ENCODE results near the gene KAZN.

Gene KAZN

DNA sequence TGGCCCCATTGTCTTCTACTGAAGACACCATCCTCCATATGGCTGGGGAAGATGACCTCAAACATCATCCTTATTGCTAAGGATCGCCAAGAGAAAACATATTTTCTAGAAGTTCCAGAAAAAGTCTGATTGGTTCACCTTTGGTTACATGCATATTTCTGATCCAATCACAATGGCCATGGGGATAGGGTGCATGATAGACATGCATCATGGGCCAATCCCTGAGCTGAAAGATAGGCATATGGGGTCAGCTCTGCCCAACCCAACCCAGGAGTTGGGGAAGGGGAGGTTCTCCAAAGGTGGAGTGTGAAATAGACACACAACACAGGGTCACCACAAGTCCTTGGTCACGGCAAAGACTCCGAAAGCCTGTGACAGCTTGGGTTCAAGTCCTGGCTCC is 278.7 kb downstream of the KAZN start:
- POLR2A ChIA-PET: no interaction called here
- Histone ChIP-seq H3K9me3 (ENCODE audit: control insufficient read depth, insufficient read depth, low read depth, low read length) (no peaks in the 10 kb centered on the region), H3K4me1 (ENCODE audit: control insufficient read depth, insufficient read depth, low read length) (no peaks in the 10 kb centered on the region), H3K36me3 (ENCODE audit: control insufficient read depth in 2 of 2, insufficient read depth in 1 of 2, low read length in 2 of 2) (no peaks in the 10 kb centered on the region), H3K27ac (ENCODE audit: extremely low read depth, low read depth, low read length) (no peak overlapping the region), H3K4me3 (ENCODE audit: low read depth, low read length) (no peak overlapping the region)
- CTCF ChIA-PET: interaction anchor here (0.6 to 0.7 kb wide), 2 partner anchors 59 to 171 kb away, joined by 3 read pairs; no protein-coding TSS in a partner anchor
- TF ChIP-seq ZNF596 (tag by site-specific recombination; IDR thresholded peaks at IDR 0.05) (no peak), ZSCAN23 (tag by site-specific recombination; IDR thresholded peaks at IDR 0.05) (no peak), ZNF560 (tag by site-specific recombination; IDR thresholded peaks at IDR 0.05; ENCODE audit: borderline replicate concordance) (no peak), OSR2 (tag by site-specific recombination; IDR thresholded peaks at IDR 0.05) (no peak), ZNF660 (tag by site-specific recombination; IDR thresholded peaks at IDR 0.05) (no peak), ZSCAN16 (tag by site-specific recombination; IDR thresholded peaks at IDR 0.05) (no peak), ZNF274 (IDR thresholded peaks at IDR 0.05; ENCODE audit: low read length) (no peak), ZNF274 (tag by site-specific recombination; IDR thresholded peaks at IDR 0.05; ENCODE audit: borderline replicate concordance) (no peak), ZNF585B (tag by site-specific recombination; IDR thresholded peaks at IDR 0.05) (no peak), ZNF24 (tag by site-specific recombination; IDR thresholded peaks at IDR 0.05) (no peak)
- TF ChIP-seq, protein P1, sequence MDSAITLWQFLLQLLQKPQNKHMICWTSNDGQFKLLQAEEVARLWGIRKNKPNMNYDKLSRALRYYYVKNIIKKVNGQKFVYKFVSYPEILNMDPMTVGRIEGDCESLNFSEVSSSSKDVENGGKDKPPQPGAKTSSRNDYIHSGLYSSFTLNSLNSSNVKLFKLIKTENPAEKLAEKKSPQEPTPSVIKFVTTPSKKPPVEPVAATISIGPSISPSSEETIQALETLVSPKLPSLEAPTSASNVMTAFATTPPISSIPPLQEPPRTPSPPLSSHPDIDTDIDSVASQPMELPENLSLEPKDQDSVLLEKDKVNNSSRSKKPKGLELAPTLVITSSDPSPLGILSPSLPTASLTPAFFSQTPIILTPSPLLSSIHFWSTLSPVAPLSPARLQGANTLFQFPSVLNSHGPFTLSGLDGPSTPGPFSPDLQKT (IDR thresholded peaks at IDR 0.05; ENCODE audit: borderline replicate concordance, low read depth, low read length): no peak
- TF ChIP-seq, protein P2, sequence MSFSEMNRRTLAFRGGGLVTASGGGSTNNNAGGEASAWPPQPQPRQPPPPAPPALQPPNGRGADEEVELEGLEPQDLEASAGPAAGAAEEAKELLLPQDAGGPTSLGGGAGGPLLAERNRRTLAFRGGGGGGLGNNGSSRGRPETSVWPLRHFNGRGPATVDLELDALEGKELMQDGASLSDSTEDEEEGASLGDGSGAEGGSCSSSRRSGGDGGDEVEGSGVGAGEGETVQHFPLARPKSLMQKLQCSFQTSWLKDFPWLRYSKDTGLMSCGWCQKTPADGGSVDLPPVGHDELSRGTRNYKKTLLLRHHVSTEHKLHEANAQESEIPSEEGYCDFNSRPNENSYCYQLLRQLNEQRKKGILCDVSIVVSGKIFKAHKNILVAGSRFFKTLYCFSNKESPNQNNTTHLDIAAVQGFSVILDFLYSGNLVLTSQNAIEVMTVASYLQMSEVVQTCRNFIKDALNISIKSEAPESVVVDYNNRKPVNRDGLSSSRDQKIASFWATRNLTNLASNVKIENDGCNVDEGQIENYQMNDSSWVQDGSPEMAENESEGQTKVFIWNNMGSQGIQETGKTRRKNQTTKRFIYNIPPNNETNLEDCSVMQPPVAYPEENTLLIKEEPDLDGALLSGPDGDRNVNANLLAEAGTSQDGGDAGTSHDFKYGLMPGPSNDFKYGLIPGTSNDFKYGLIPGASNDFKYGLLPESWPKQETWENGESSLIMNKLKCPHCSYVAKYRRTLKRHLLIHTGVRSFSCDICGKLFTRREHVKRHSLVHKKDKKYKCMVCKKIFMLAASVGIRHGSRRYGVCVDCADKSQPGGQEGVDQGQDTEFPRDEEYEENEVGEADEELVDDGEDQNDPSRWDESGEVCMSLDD (tag by site-specific recombination; IDR thresholded peaks at IDR 0.05): no peak

DNA sequence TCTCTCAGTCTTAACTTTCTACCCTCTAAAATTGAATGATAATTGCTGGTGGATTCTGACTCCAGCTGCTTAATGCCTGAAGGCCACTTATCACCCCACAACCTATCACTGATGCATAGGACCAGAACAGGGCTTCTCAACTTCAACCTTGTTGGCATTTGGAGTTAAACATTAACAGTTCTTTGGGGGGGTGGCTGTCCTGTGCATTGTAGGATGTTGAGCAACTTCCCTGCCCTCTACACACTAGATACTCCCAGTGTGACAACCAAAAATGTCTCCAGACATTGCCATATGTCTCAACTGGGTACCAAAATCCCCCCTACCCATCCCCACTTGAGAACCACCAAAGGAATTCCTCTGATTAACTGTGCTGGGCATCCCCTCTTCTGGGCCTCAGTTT is 279.6 kb downstream of the KAZN start:
- TF ChIP-seq ZNF433 (tag by site-specific recombination; IDR thresholded peaks at IDR 0.05; ENCODE audit: low read depth) (no peak), ZNF202 (tag by site-specific recombination; IDR thresholded peaks at IDR 0.05; ENCODE audit: borderline replicate concordance) (no peak), ZNF335 (tag by site-specific recombination; conservative IDR thresholded peaks at IDR 0.05) (no peak)
- TF ChIP-seq, protein P3, sequence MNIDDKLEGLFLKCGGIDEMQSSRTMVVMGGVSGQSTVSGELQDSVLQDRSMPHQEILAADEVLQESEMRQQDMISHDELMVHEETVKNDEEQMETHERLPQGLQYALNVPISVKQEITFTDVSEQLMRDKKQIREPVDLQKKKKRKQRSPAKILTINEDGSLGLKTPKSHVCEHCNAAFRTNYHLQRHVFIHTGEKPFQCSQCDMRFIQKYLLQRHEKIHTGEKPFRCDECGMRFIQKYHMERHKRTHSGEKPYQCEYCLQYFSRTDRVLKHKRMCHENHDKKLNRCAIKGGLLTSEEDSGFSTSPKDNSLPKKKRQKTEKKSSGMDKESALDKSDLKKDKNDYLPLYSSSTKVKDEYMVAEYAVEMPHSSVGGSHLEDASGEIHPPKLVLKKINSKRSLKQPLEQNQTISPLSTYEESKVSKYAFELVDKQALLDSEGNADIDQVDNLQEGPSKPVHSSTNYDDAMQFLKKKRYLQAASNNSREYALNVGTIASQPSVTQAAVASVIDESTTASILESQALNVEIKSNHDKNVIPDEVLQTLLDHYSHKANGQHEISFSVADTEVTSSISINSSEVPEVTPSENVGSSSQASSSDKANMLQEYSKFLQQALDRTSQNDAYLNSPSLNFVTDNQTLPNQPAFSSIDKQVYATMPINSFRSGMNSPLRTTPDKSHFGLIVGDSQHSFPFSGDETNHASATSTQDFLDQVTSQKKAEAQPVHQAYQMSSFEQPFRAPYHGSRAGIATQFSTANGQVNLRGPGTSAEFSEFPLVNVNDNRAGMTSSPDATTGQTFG (tag by site-specific recombination; IDR thresholded peaks at IDR 0.05; ENCODE audit: borderline replicate concordance): no peak

DNA sequence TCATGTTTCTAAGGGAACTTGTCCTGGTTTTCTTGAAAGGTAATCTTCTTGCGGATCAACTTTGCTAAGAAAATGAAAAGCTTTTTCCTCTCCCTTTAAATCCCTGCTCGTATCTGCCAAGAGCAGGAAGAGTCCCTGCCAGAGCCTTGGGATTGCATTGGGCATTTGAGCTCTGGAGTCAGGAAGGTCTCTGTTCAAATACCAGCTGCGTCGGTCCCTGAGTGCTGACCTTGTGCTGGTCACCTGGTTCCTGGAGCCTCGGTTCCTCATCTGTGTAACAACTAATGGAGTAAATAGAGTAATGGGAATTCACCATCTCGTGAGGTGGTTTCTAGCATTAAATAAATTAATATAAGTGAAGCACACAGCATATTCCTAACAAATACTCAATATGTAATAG is 280.5 kb downstream of the KAZN start:
- POLR2A ChIA-PET: no interaction called here
- Histone ChIP-seq H3K36me3 (ENCODE audit: control insufficient read depth in 2 of 2, insufficient read depth in 1 of 2, low read length in 2 of 2) (no peaks in the 10 kb centered on the region), H3K4me3 (ENCODE audit: low read depth, low read length) (no peak overlapping the region), H3K4me1 (ENCODE audit: control insufficient read depth, insufficient read depth, low read length) (no peaks in the 10 kb centered on the region), H3K27ac (ENCODE audit: extremely low read depth, low read depth, low read length) (no peak overlapping the region), H3K9me3 (ENCODE audit: control insufficient read depth, insufficient read depth, low read depth, low read length) (no peaks in the 10 kb centered on the region)
- CTCF ChIA-PET: no interaction called here
- TF ChIP-seq, protein P1 (IDR thresholded peaks at IDR 0.05; ENCODE audit: borderline replicate concordance, low read depth, low read length): no peak
- TF ChIP-seq, protein P4, sequence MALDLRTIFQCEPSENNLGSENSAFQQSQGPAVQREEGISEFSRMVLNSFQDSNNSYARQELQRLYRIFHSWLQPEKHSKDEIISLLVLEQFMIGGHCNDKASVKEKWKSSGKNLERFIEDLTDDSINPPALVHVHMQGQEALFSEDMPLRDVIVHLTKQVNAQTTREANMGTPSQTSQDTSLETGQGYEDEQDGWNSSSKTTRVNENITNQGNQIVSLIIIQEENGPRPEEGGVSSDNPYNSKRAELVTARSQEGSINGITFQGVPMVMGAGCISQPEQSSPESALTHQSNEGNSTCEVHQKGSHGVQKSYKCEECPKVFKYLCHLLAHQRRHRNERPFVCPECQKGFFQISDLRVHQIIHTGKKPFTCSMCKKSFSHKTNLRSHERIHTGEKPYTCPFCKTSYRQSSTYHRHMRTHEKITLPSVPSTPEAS (tag by site-specific recombination; IDR thresholded peaks at IDR 0.05): no peak
- TF ChIP-seq ZNF76 (tag by site-specific recombination; IDR thresholded peaks at IDR 0.05; ENCODE audit: borderline replicate concordance, low read depth): no peak
- no peak for TF ChIP-seq ZSCAN23 (tag by site-specific recombination; IDR thresholded peaks at IDR 0.05)
- TF ChIP-seq ZNF544 (tag by site-specific recombination; IDR thresholded peaks at IDR 0.05): no peak
- no peak for TF ChIP-seq BCL11A (tag by site-specific recombination; IDR thresholded peaks at IDR 0.05; ENCODE audit: low read depth)
- no peak for TF ChIP-seq ZNF391 (tag by site-specific recombination; IDR thresholded peaks at IDR 0.05; ENCODE audit: borderline replicate concordance, low read depth)
- TF ChIP-seq, protein P5, sequence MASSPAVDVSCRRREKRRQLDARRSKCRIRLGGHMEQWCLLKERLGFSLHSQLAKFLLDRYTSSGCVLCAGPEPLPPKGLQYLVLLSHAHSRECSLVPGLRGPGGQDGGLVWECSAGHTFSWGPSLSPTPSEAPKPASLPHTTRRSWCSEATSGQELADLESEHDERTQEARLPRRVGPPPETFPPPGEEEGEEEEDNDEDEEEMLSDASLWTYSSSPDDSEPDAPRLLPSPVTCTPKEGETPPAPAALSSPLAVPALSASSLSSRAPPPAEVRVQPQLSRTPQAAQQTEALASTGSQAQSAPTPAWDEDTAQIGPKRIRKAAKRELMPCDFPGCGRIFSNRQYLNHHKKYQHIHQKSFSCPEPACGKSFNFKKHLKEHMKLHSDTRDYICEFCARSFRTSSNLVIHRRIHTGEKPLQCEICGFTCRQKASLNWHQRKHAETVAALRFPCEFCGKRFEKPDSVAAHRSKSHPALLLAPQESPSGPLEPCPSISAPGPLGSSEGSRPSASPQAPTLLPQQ (tag by site-specific recombination; IDR thresholded peaks at IDR 0.05): no peak

More for the DNA sequence above, 279.6 kb downstream of the KAZN start:
- H3K4me3 ChIP-seq (ENCODE audit: low read depth, low read length): no peak overlapping the region
- H3K27ac ChIP-seq (ENCODE audit: extremely low read depth, low read depth, low read length): no peak overlapping the region
- no peaks in the 10 kb centered on the region for H3K9me3 ChIP-seq (ENCODE audit: control insufficient read depth, insufficient read depth, low read depth, low read length)
- POLR2A ChIA-PET: no interaction called here
- CTCF ChIA-PET: no interaction called here
- no peaks in the 10 kb centered on the region for H3K36me3 ChIP-seq (ENCODE audit: control insufficient read depth in 2 of 2, insufficient read depth in 1 of 2, low read length in 2 of 2)
- no peaks in the 10 kb centered on the region for H3K4me1 ChIP-seq (ENCODE audit: control insufficient read depth, insufficient read depth, low read length)

Measured in HEK293 (cell line).